GM12878 (cell line): ENCODE measurements around the gene HOXB3. TPM values are rescaled to one million over a fixed set of nuclear protein-coding genes. Genes with fewer than 3 reads are reported as not detected.

Experiments
- ATAC-seq: fragments of 200-7000 bp; cut with Tn5 transposase; 3 replicates; pipeline ENCODE4 v1.9.1; 2020; ENCODE audit warnings: mild to moderate bottlenecking, moderate library complexity
- BruUV-seq: library from RNA; stranded (reverse); fragments of 400-500 nt; replicated peaks from 2 replicates; lab custom pipeline; 2021; lab: Mats Ljungman, UMichigan
- CTCF ChIA-PET: fragments of 300-600 bp; sonication (Branson Sonifier 250); formaldehyde crosslinking; extraction: SDS; loops from one replicate; lab custom pipeline; 2021; ENCODE audit warnings: inconsistent platforms; lab: Yijun Ruan, JAX
- POLR2A ChIA-PET: fragments of 350-600 bp; formaldehyde crosslinking; extraction: SDS; loops from one replicate; lab custom pipeline; 2021; ENCODE audit warnings: inconsistent platforms; lab: Charles Lee
- RAD21 ChIA-PET: fragments of 300-600 bp; sonication (Branson Sonifier 250); formaldehyde crosslinking; loops from one replicate; lab custom pipeline; 2023; ENCODE audit warnings: antibody characterized with exemption; ENCODE audit not compliant: unreplicated experiment; lab: Charles Lee
- SMC1A ChIA-PET: fragments of 300-600 bp; sonication (Branson Sonifier 250); formaldehyde crosslinking; loops from one replicate; lab custom pipeline; 2023; ENCODE audit not compliant: unreplicated experiment, uncharacterized antibody; lab: Charles Lee
- DNase-seq: peaks from one replicate; pipeline ENCODE4 v3.0.0-alpha.2; 2011; ENCODE audit warnings: low read depth, low spot score
- FAIRE-seq: peaks from 3 replicates; lab custom pipeline; 2011; peaks lifted over from hg19 to GRCh38; lab: Jason Lieb, UNC
- H2AFZ ChIP-seq: 2 replicates; pipeline ENCODE4 v1.6.0; 2011; ENCODE audit warnings: low read depth, low read length, control low read depth; ENCODE audit not compliant: control insufficient read depth
- H3K27ac ChIP-seq: 2 replicates; pipeline ENCODE4 v1.5.1; 2011; ENCODE audit warnings: control low read depth; ENCODE audit not compliant: control insufficient read depth, insufficient read depth
- H3K27me3 ChIP-seq, 2 experiments: replicated peaks in 1 of 2; 2 replicates each; pipeline versions ENCODE4 v1.6.0 to v1.6.1; 2011; ENCODE audit warnings: low read length in 1 of 2; ENCODE audit not compliant: control insufficient read depth in 2 of 2, insufficient read depth in 2 of 2
- H3K36me3 ChIP-seq, 2 experiments: 2 replicates each; pipeline ENCODE4 v1.5.1; 2011; ENCODE audit warnings: low read length in 1 of 2; ENCODE audit not compliant: control insufficient read depth in 2 of 2, insufficient read depth in 2 of 2
- H3K4me1 ChIP-seq: 2 replicates; pipeline ENCODE4 v1.6.1; 2011; ENCODE audit warnings: mild to moderate bottlenecking, low read length, moderate library complexity, mixed read lengths; ENCODE audit not compliant: control insufficient read depth, insufficient read depth
- H3K4me2 ChIP-seq: 2 replicates; pipeline ENCODE4 v1.6.0; 2011; ENCODE audit warnings: control low read depth; ENCODE audit not compliant: control insufficient read depth, insufficient read depth
- H3K4me3 ChIP-seq: fragments of 200-600 bp; sonication (generic); 2 replicates; pipeline ENCODE4 v1.5.1; 2016
- H3K79me2 ChIP-seq: 2 replicates; pipeline ENCODE4 v1.6.0; 2011; ENCODE audit warnings: low read length; ENCODE audit not compliant: control insufficient read depth, insufficient read depth
- H3K9ac ChIP-seq: 2 replicates; pipeline ENCODE4 v1.8.0; 2011; ENCODE audit warnings: low read length, control low read depth, mixed read lengths; ENCODE audit not compliant: control insufficient read depth, insufficient read depth
- H3K9me3 ChIP-seq: replicated peaks from 3 replicates; pipeline ENCODE4 v1.5.1; 2011; ENCODE audit warnings: mild to moderate bottlenecking, low read length; ENCODE audit not compliant: control insufficient read depth, insufficient read depth
- H4K20me1 ChIP-seq: 2 replicates; pipeline ENCODE4 v1.6.0; 2011; ENCODE audit not compliant: control insufficient read depth, insufficient read depth
- CHD1 ChIP-seq: IDR thresholded peaks from 2 replicates; pipeline ENCODE4 v1.6.1; 2012; ENCODE audit warnings: low read depth, low read length, improper control_type of control experiment
- ELK1 ChIP-seq: IDR thresholded peaks from 2 replicates; pipeline ENCODE4 v1.6.1; 2012; ENCODE audit warnings: low read depth, low read length, improper control_type of control experiment
- EP300 ChIP-seq, 2 experiments: fragments of 150-350 bp in 1 of 2; IDR thresholded peaks; 2 replicates each; pipeline ENCODE4 v1.6.1; 2011 to 2012; ENCODE audit warnings: low read depth in 2 of 2, low read length in 2 of 2, borderline replicate concordance in 1 of 2, improper control_type of control experiment in 1 of 2, inconsistent platforms in 1 of 2; ENCODE audit not compliant: control insufficient read depth in 1 of 2
- HDAC6 ChIP-seq: fragments of 200-600 bp; sonication (generic); IDR thresholded peaks from one replicate; pipeline ENCODE4 v1.8.0; 2017; ENCODE audit warnings: antibody characterized with exemption; ENCODE audit not compliant: unreplicated experiment
- NFIC ChIP-seq: IDR thresholded peaks from 2 replicates; pipeline ENCODE4 v1.6.1; 2012; ENCODE audit warnings: low read depth, mild to moderate bottlenecking, inconsistent platforms, low read length, moderate library complexity
- NFYB ChIP-seq: IDR thresholded peaks from 2 replicates; pipeline ENCODE4 v1.6.1; 2011; ENCODE audit warnings: low read depth, mild to moderate bottlenecking, low read length, improper control_type of control experiment, moderate library complexity; ENCODE audit not compliant: insufficient read depth
- RB1 ChIP-seq: fragments of 450-650 bp; formaldehyde crosslinking; IDR thresholded peaks from 2 replicates; pipeline ENCODE4 v1.6.1; 2017; ENCODE audit warnings: mild to moderate bottlenecking, borderline replicate concordance
- USF1 ChIP-seq: IDR thresholded peaks from 2 replicates; pipeline ENCODE4 v1.6.1; 2011; ENCODE audit warnings: borderline replicate concordance, low read depth, mild to moderate bottlenecking, moderate library complexity, mixed read lengths, low read length; ENCODE audit not compliant: insufficient read depth; ENCODE audit errors: extremely low read length
- WGBS: methylation state at CpG from one replicate; pipeline ENCODE4 v1.1.6; 2016; ENCODE audit warnings: low lambda C conversion rate; ENCODE audit not compliant: insufficient replicate concordance, insufficient coverage; ENCODE audit errors: missing lambda C conversion rate; 5-methylcytosine and 5-hydroxymethylcytosine counted together
- in situ Hi-C: fragments of 300-500 bp; cut with MboI; formaldehyde crosslinking; loops from 9 replicates; pipeline ENCODE4 v1.14.3; 2018; ENCODE audit warnings: mixed read lengths
- intact Hi-C: fragments of 100-400 bp; cut with micrococcal nuclease; formaldehyde crosslinking; loops from one replicate; pipeline ENCODE4 v1.14.2; 2022; ENCODE audit not compliant: unreplicated experiment
- polyA plus RNA-seq, 11 experiments: library from polyadenylated mRNA; depleted of rRNA in 4 of 11; unstranded in 6 of 11; stranded (reverse) in 5 of 11; fragments of >200 nt; fragmentation: Nextera tagmentation in 4 of 11; fragmentation: Illumina TruSeq in 1 of 11; extraction: Ambion mirVana in 4 of 11; extraction: Trizol in 1 of 11; gene quantifications; 1 replicate in 1 of 11; 2 replicates in 10 of 11; pipeline versions ENCODE4 v1.2.1 to v1.2.3, GENCODE V29; 2011 to 2016; ENCODE audit warnings: inconsistent platforms in 2 of 11, missing spikeins in 2 of 11, low read depth in 1 of 11
- total RNA-seq, 4 experiments: library from RNA; depleted of rRNA in 3 of 4; stranded (reverse); fragments of >200 nt in 3 of 4; fragmentation: Illumina TruSeq in 1 of 4; extraction: Trizol in 1 of 4; gene quantifications; 2 replicates each; pipeline versions ENCODE4 v1.2.1 to v1.2.3, GENCODE V29; 2013 to 2021
- TF ChIP-seq, protein P1 (sequence below): IDR thresholded peaks from 2 replicates; pipeline ENCODE4 v1.6.1; 2011; ENCODE audit warnings: borderline replicate concordance, low read depth, mild to moderate bottlenecking, moderate library complexity, low read length; ENCODE audit not compliant: insufficient read depth, poor library complexity, severe bottlenecking
- TF ChIP-seq, protein P2 (sequence below): fragments of 450-650 bp; conservative IDR thresholded peaks from 2 replicates; pipeline ENCODE4 v1.6.1; 2017; ENCODE audit warnings: mild to moderate bottlenecking, moderate library complexity
- TF ChIP-seq, protein P3 (sequence below): fragments of 150-350 bp; IDR thresholded peaks from 2 replicates; pipeline ENCODE4 v1.6.1; 2016; ENCODE audit warnings: low read depth, low read length

Gene HOXB3
- total and polyA plus RNA-seq, 10 of the 15 experiments (the other 5 are each of a cell fraction or from before 2014, with no cell fraction given), result 0.19 to 7.7 (median 2.9) TPM

DNA sequence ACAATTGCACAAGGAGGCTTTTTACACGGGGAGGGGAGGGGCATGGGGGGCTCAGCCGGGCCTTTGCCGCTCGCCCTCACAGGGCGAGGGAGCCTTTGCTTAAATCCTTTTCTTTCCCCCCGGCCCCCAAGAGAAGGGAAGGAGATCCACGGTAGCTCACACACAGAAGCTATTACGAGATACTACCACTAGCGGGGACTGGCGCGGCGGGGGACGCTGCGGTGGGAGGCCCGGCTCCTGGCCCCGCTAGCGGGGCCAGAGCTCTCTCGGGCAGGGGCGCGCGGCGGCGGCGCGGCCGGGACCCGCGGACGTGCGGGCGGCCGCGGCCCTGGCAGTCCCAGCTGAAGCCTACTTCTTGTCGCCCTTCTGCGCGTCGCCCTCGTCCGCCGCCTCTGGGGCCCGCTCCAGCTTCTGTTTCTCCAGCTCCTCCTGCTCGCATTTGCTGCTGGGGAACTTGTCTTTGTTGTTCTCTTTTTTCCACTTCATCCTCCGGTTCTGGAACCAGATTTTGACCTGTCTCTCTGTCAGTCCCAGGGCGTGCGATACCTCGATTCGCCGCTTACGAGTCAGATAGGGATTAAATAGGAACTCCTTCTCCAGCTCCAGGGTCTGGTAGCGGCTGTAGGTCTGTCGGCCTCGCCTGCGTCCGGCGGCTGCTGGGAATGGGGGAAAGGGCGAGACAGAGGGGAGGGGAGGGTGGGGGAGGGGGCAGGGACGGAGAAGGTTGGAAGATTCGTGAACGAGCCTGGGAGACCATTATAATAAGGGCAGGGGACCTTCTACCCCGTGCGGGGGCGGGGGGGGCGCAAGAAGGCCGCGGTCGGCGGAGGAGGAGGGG is 23.0 kb upstream of the HOXB3 start:
- peak overlapping the region; percentile 70 for H2AFZ ChIP-seq
- peaks cover 21 to 24% of the 10 kb centered on the region in 2 experiments for H3K27me3 ChIP-seq
- FAIRE-seq (no peak), DNase-seq (no peak), ATAC-seq (peak; percentile 67)
- ChIA-PET POLR2A (interaction anchor here (0.6 to 0.9 kb wide), 4 partner anchors 82 to 938 kb away, joined by 3 to 12 read pairs (median 4); no protein-coding TSS in a partner anchor), CTCF (interaction anchor here (0.7 to 1.3 kb wide), 15 partner anchors 9 to 588 kb away, joined by 3 to 7 read pairs (median 3); partner anchors contain the start of gene HOXB5), SMC1A (interaction anchor here (0.6 to 1.0 kb wide), 4 partner anchors 9 to 595 kb away, joined by 3 read pairs; no protein-coding TSS in a partner anchor), RAD21 (interaction anchor here (0.7 to 1.4 kb wide), 4 partner anchors 9 to 367 kb away, joined by 3 to 8 read pairs (median 4); no protein-coding TSS in a partner anchor)
- in situ Hi-C loops, result no loop called here
- H3K27ac ChIP-seq, result no peak overlapping the region
- H4K20me1 ChIP-seq, result no peaks in the 10 kb centered on the region
- H3K4me1 ChIP-seq, result peaks cover 11% of the 10 kb centered on the region
- H3K9me3 ChIP-seq, result no peaks in the 10 kb centered on the region
- no TSS peak for BruUV-seq
- H3K9ac ChIP-seq, result no peak overlapping the region
- H3K36me3 ChIP-seq, result no peaks in the 10 kb centered on the region; a peak in 1 of 4 replicates
- peak overlapping the region; percentile 91 for H3K4me2 ChIP-seq
- intact Hi-C loops, result no loop called here
- no peaks in the 10 kb centered on the region for H3K79me2 ChIP-seq
- H3K4me3 ChIP-seq, result peak overlapping the region; percentile 86
- 15% methylated on average over 54 of the region's 67 CpGs for WGBS
- TF ChIP-seq, protein P1, sequence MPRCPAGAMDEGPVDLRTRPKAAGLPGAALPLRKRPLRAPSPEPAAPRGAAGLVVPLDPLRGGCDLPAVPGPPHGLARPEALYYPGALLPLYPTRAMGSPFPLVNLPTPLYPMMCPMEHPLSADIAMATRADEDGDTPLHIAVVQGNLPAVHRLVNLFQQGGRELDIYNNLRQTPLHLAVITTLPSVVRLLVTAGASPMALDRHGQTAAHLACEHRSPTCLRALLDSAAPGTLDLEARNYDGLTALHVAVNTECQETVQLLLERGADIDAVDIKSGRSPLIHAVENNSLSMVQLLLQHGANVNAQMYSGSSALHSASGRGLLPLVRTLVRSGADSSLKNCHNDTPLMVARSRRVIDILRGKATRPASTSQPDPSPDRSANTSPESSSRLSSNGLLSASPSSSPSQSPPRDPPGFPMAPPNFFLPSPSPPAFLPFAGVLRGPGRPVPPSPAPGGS, result no peak
- TF ChIP-seq, protein P2, sequence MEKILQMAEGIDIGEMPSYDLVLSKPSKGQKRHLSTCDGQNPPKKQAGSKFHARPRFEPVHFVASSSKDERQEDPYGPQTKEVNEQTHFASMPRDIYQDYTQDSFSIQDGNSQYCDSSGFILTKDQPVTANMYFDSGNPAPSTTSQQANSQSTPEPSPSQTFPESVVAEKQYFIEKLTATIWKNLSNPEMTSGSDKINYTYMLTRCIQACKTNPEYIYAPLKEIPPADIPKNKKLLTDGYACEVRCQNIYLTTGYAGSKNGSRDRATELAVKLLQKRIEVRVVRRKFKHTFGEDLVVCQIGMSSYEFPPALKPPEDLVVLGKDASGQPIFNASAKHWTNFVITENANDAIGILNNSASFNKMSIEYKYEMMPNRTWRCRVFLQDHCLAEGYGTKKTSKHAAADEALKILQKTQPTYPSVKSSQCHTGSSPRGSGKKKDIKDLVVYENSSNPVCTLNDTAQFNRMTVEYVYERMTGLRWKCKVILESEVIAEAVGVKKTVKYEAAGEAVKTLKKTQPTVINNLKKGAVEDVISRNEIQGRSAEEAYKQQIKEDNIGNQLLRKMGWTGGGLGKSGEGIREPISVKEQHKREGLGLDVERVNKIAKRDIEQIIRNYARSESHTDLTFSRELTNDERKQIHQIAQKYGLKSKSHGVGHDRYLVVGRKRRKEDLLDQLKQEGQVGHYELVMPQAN, result no peak
- TF ChIP-seq ELK1, result no peak
- no peak for TF ChIP-seq USF1
- no peak for TF ChIP-seq CHD1
- no peak for TF ChIP-seq NFYB
- TF ChIP-seq EP300 (IDR thresholded peaks at IDR 0.05; ENCODE audit: borderline replicate concordance in 1 of 2, control insufficient read depth in 1 of 2, low read depth in 2 of 2, low read length in 2 of 2), result no peak
- no peak for TF ChIP-seq HDAC6
- no peak for TF ChIP-seq NFIC
- TF ChIP-seq, protein P3, sequence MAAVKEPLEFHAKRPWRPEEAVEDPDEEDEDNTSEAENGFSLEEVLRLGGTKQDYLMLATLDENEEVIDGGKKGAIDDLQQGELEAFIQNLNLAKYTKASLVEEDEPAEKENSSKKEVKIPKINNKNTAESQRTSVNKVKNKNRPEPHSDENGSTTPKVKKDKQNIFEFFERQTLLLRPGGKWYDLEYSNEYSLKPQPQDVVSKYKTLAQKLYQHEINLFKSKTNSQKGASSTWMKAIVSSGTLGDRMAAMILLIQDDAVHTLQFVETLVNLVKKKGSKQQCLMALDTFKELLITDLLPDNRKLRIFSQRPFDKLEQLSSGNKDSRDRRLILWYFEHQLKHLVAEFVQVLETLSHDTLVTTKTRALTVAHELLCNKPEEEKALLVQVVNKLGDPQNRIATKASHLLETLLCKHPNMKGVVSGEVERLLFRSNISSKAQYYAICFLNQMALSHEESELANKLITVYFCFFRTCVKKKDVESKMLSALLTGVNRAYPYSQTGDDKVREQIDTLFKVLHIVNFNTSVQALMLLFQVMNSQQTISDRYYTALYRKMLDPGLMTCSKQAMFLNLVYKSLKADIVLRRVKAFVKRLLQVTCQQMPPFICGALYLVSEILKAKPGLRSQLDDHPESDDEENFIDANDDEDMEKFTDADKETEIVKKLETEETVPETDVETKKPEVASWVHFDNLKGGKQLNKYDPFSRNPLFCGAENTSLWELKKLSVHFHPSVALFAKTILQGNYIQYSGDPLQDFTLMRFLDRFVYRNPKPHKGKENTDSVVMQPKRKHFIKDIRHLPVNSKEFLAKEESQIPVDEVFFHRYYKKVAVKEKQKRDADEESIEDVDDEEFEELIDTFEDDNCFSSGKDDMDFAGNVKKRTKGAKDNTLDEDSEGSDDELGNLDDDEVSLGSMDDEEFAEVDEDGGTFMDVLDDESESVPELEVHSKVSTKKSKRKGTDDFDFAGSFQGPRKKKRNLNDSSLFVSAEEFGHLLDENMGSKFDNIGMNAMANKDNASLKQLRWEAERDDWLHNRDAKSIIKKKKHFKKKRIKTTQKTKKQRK, result no peak
- TF ChIP-seq RB1, result no peak
